ENCODE measurements around the gene AOAH.
A peak's percentile ranks its signal among the peaks of the same experiment; 100 is the strongest.

- TF ChIP-seq CTCF (conservative IDR thresholded peaks at IDR 0.05; ENCODE audit: low read depth, low read length) (no peak), CHD1 (IDR thresholded peaks at IDR 0.05; ENCODE audit: low read depth, low read length) (no peak), CEBPB (IDR thresholded peaks at IDR 0.05; ENCODE audit: low read depth, low read length) (peak; percentile 31; the same call in 1 of the 2 replicates), POLR2A (IDR thresholded peaks at IDR 0.05; ENCODE audit: low read depth, low read length) (no peak), USF2 (IDR thresholded peaks at IDR 0.05; ENCODE audit: low read depth, low read length) (no peak), MXI1 (IDR thresholded peaks at IDR 0.05; ENCODE audit: borderline replicate concordance, low read depth, low read length) (no peak), MAZ (IDR thresholded peaks at IDR 0.05; ENCODE audit: borderline replicate concordance, low read depth, low read length) (no peak), RFX5 (IDR thresholded peaks at IDR 0.05; ENCODE audit: low read depth, low read length) (no peak), SMC3 (IDR thresholded peaks at IDR 0.05; ENCODE audit: low read depth, low read length) (no peak), MAFK (IDR thresholded peaks at IDR 0.05; ENCODE audit: low read depth, low read length) (no peak), FOS (IDR thresholded peaks at IDR 0.05; ENCODE audit: low read depth, low read length) (no peak), NFE2L2 (IDR thresholded peaks at IDR 0.05; ENCODE audit: low read depth, low read length) (no peak), ELK1 (IDR thresholded peaks at IDR 0.05; ENCODE audit: borderline replicate concordance, low read depth, low read length) (no peak), RCOR1 (IDR thresholded peaks at IDR 0.05; ENCODE audit: insufficient replicate concordance, low read length) (no peak)
These were observed 25.1 kb upstream of the AOAH start for GRCh38 chr7:36749282-36749960.

All from IMR-90 (cell line).